Body of pancreas (tissue), 4 donors: ENCODE data around the gene HOMER2.

Experiments
- POLR2A ChIP-seq, 3 donors: fragments of 450-650 bp; IDR thresholded peaks; one replicate each; pipeline ENCODE4 v1.6.1; 2016; ENCODE audit warnings: antibody characterized with exemption in 3 of 3, mild to moderate bottlenecking in 2 of 3
- TF ChIP-seq, protein P1 (sequence below), 7 experiments: fragments of 450-650 bp in 4 of 7; fragments of 200-600 bp in 3 of 7; sonication (generic) in 3 of 7; IDR thresholded peaks; one replicate each; pipeline ENCODE4 v1.5.1; 2016 to 2019; ENCODE audit warnings: antibody characterized with exemption in 7 of 7

GRCh38 chr15:82847703-82848102 is 104.8 kb downstream of the HOMER2 start:
- TF ChIP-seq POLR2A (IDR thresholded peaks at IDR 0.05): no peak
- TF ChIP-seq, protein P1, sequence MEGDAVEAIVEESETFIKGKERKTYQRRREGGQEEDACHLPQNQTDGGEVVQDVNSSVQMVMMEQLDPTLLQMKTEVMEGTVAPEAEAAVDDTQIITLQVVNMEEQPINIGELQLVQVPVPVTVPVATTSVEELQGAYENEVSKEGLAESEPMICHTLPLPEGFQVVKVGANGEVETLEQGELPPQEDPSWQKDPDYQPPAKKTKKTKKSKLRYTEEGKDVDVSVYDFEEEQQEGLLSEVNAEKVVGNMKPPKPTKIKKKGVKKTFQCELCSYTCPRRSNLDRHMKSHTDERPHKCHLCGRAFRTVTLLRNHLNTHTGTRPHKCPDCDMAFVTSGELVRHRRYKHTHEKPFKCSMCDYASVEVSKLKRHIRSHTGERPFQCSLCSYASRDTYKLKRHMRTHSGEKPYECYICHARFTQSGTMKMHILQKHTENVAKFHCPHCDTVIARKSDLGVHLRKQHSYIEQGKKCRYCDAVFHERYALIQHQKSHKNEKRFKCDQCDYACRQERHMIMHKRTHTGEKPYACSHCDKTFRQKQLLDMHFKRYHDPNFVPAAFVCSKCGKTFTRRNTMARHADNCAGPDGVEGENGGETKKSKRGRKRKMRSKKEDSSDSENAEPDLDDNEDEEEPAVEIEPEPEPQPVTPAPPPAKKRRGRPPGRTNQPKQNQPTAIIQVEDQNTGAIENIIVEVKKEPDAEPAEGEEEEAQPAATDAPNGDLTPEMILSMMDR (IDR thresholded peaks at IDR 0.05): no peak
